CMK (cell line): ENCODE results near the gene LCE1C.

Experiments used
- DNase-seq: peaks from one replicate; pipeline ENCODE4 v3.0.0-alpha.2; 2010; ENCODE audit warnings: low read depth

The LCE1C gene

GRCh38 chr1:152806576-152806975, at the start of gene LCE1C:
Gene LCE1C (minus strand): TSS chr1:152806651. CDS start chr1:152805478, 1,173 bp downstream.
- DNase-seq, result no peak

GRCh38 chr1:152855661-152856060, 49.2 kb upstream of the LCE1C start:
- no peak for DNase-seq

GRCh38 chr1:152842556-152842955, 36.1 kb upstream of the LCE1C start, which contains the start of gene LCE6A:
Gene LCE6A (plus strand): TSS chr1:152842856. CDS start chr1:152843521, 665 bp downstream.
- DNase-seq, result no peak

GRCh38 chr1:152836870-152837269, 30.4 kb upstream of the LCE1C start:
- DNase-seq, result no peak

- no peak for DNase-seq
These were observed 20.7 kb upstream of the LCE1C start, which contains the start of gene LCE1A for GRCh38 chr1:152827173-152827572. Gene LCE1A (plus strand): TSS chr1:152827473. CDS start chr1:152827473, 0 bp downstream.

- no peak for DNase-seq
These were observed 18.5 kb upstream of the LCE1C start for GRCh38 chr1:152824964-152825363.

GRCh38 chr1:152823294-152823693, 16.8 kb upstream of the LCE1C start:
- DNase-seq, result no peak

- no peak for DNase-seq
These were observed 10.9 kb upstream of the LCE1C start for GRCh38 chr1:152817309-152817708.

GRCh38 chr1:152811671-152812070, 5.2 kb upstream of the LCE1C start, which contains the start of gene LCE1B:
Gene LCE1B (plus strand): TSS chr1:152811971. CDS start chr1:152812447, 476 bp downstream.
- DNase-seq, result no peak

- DNase-seq, result no peak
These were observed 4.6 kb upstream of the LCE1C start for GRCh38 chr1:152811050-152811449.

- DNase-seq, result no peak
These were observed 5.1 kb downstream of the LCE1C start for GRCh38 chr1:152801333-152801732.

GRCh38 chr1:152796421-152796820, 10.0 kb downstream of the LCE1C start, which contains the start of gene LCE1D:
Gene LCE1D (plus strand): TSS chr1:152796721. CDS start chr1:152797795, 1,074 bp downstream.
- DNase-seq, result no peak

- no peak for DNase-seq
These were observed 10.8 kb downstream of the LCE1C start for GRCh38 chr1:152795686-152796085.

GRCh38 chr1:152786077-152786476, 20.4 kb downstream of the LCE1C start, which contains the start of gene LCE1E:
Gene LCE1E (plus strand): TSS chr1:152786257. CDS start chr1:152787300, 1,043 bp downstream.
- no peak for DNase-seq

GRCh38 chr1:152783095-152783494, 23.4 kb downstream of the LCE1C start:
- no peak for DNase-seq

GRCh38 chr1:152777510-152778137, 28.8 kb downstream of the LCE1C start:
- no peak for DNase-seq

- DNase-seq, result no peak
These were observed 30.1 kb downstream of the LCE1C start for GRCh38 chr1:152776361-152776760.

- DNase-seq, result no peak
These were observed 31.6 kb downstream of the LCE1C start, which contains the start of gene LCE1F for GRCh38 chr1:152774875-152775274. Gene LCE1F (plus strand): TSS chr1:152775140. CDS start chr1:152776372, 1,232 bp downstream.

- no peak for DNase-seq
These were observed 36.0 kb downstream of the LCE1C start for GRCh38 chr1:152770411-152770810.

- DNase-seq, result no peak
These were observed 37.5 kb downstream of the LCE1C start for GRCh38 chr1:152768847-152769533.

- no peak for DNase-seq
These were observed 44.7 kb downstream of the LCE1C start for GRCh38 chr1:152761609-152762213.

- DNase-seq, result no peak
These were observed 45.8 kb downstream of the LCE1C start for GRCh38 chr1:152760551-152761190.
